ENCODE measurements around the gene MRC2.

GRCh38 chr17:62717889-62718288 lies 90.4 kb downstream of the MRC2 start:
- TF ChIP-seq CTCF (IDR thresholded peaks at IDR 0.05) (no peak), EP300 (IDR thresholded peaks at IDR 0.05) (no peak), POLR2A (IDR thresholded peaks at IDR 0.05) (no peak)
